ENCODE results near the gene GRAP.

Gene GRAP

DNA sequence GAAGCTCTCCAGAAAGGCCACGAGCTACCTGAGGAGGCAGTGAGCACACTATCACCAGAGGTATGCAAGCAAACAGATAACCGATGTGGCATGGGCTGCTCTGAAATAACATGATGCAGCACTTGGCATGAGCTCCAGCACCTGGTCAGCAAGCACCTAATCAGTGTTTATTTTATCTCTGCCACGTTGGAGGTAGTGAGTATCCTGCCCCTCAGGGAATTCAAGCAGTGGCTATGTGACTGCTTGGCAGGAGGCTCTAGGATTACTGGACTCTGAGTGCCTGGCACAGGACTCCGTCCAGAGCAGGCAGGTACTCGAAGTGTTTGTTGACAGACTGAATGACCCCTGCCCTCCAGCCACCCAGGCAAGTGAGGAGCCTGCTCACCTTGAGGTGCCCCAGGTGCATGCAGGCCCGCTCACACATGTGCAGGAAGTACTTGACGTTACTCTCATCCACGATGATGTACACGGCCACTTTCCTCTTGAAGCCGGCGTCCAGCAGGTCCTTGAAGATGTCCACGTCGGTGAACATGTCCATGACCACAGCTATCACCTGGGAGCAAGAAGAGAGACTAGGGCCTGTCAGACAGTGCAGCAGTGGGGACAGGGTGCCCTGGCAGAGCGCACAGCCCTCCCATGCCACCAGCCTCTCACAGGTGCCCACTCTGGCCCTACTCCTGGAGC lies 58.8 kb downstream of the GRAP start:
- Histone ChIP-seq H3K4me2 (no peak overlapping the region), H3K27ac (no peak overlapping the region), H3K9me3 (no peaks in the 10 kb centered on the region), H4K20me1 (peaks cover 33% of the 10 kb centered on the region; the same call in 1 of the 2 replicates), H3K36me3 (no peaks in the 10 kb centered on the region), H3K9ac (no peak overlapping the region), H3K4me3 (no peak overlapping the region), H3K4me1 (peaks cover 25% of the 10 kb centered on the region), H3K27me3 (peaks cover 31% of the 10 kb centered on the region)
- no peak for TF ChIP-seq Cebpa-rat (IDR thresholded peaks at IDR 0.05)

DNA sequence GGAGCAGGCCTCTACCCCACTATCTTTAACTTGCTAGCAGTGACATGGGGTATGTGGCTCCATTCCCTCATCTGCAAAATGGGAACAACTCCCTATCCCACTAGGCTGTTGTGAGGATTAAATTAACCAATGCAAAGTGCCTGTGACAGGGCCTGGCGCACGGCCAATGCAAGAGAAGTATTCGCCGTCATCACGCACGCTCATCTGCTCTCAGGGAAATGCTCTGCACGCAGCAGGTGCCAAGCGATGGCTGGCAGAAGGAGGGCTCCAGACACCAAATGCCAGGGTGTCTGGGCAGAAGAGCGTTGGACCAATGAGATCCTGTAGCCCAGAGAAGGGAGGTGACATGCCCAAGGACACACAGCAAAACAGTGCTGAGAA lies 59.5 kb downstream of the GRAP start:
- Histone ChIP-seq H3K4me1 (peaks cover 17% of the 10 kb centered on the region), H3K36me3 (no peaks in the 10 kb centered on the region), H3K27me3 (peaks cover 23% of the 10 kb centered on the region), H3K4me2 (peak overlapping the region; percentile 52), H3K4me3 (no peak overlapping the region), H3K27ac (no peak overlapping the region), H3K9me3 (no peaks in the 10 kb centered on the region), H4K20me1 (peaks cover 29% of the 10 kb centered on the region; the same call in 1 of the 2 replicates), H3K9ac (no peak overlapping the region)
- no peak for TF ChIP-seq Cebpa-rat (IDR thresholded peaks at IDR 0.05)

DNA sequence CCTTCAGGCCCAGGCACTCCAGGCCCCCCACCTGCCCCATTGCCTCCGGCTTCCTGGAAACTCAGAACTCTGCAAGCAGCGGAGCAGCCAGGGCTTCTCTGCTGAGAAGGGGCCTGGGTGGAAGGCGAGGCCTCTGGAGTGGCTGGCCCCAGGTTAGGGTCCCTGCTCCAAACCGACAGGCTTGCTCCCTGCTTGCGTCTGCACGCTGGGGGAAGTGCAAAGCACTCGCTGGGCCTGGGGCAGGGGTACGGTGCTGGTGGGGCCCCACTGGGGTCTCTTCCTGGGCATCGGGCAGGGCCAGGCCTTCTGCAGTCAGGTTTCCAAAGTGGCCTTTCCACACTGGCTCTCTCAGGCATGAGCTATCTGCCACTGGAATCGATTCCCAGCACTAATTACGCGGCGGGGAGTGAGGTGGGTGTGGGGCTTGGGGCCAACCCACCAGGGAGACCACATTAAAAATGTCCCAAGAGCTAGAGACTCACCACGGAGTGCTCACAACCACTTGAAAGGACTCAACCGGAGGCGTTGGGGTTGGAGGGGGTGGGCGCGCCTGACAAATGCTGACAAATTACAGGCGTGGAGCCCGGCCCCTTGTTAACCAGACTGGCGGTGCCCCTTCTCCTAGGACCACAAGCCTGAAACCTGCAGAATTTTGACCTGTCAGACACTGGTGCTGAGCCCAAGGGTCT lies 60.1 kb downstream of the GRAP start:
- H3K4me1 ChIP-seq, result peaks cover 13% of the 10 kb centered on the region
- H3K36me3 ChIP-seq, result no peaks in the 10 kb centered on the region
- H3K4me3 ChIP-seq, result no peak overlapping the region
- no peak for TF ChIP-seq Cebpa-rat (IDR thresholded peaks at IDR 0.05)
- H3K9ac ChIP-seq, result no peak overlapping the region
- H3K27me3 ChIP-seq, result peaks cover 19% of the 10 kb centered on the region
- no peaks in the 10 kb centered on the region for H3K9me3 ChIP-seq
- peaks cover 23% of the 10 kb centered on the region; the same call in 1 of the 2 replicates for H4K20me1 ChIP-seq
- no peak overlapping the region for H3K27ac ChIP-seq
- H3K4me2 ChIP-seq, result peak overlapping the region; percentile 52

DNA sequence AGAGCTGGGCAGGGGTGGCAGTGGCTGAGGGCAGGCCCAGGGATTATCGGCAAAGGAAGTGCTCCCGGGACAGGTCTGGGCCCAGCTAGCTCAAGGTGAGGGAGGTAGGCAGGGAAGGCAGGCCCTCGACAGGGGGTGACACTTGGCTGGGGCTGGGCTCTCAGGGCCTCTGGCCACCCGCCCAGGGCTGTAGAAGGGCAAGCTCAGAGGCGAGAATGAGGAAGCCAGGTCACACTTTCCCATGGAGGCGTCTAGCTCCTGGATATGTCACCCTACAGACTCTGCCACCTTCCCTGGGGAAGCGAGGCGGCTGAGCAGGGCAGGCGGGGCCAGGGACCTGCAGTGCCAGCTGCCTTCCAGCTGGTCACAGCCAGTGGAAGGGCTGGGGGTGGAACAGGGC lies 61.3 kb downstream of the GRAP start:
- peaks cover 17% of the 10 kb centered on the region; the same call in 1 of the 2 replicates for H4K20me1 ChIP-seq
- peaks cover 13% of the 10 kb centered on the region for H3K4me1 ChIP-seq
- H3K4me2 ChIP-seq, result no peak overlapping the region
- H3K4me3 ChIP-seq, result no peak overlapping the region
- H3K9ac ChIP-seq, result no peak overlapping the region
- peaks cover 19% of the 10 kb centered on the region for H3K27me3 ChIP-seq
- H3K9me3 ChIP-seq, result no peaks in the 10 kb centered on the region
- TF ChIP-seq Cebpa-rat (IDR thresholded peaks at IDR 0.05), result no peak
- no peak overlapping the region for H3K27ac ChIP-seq
- H3K36me3 ChIP-seq, result no peaks in the 10 kb centered on the region

DNA sequence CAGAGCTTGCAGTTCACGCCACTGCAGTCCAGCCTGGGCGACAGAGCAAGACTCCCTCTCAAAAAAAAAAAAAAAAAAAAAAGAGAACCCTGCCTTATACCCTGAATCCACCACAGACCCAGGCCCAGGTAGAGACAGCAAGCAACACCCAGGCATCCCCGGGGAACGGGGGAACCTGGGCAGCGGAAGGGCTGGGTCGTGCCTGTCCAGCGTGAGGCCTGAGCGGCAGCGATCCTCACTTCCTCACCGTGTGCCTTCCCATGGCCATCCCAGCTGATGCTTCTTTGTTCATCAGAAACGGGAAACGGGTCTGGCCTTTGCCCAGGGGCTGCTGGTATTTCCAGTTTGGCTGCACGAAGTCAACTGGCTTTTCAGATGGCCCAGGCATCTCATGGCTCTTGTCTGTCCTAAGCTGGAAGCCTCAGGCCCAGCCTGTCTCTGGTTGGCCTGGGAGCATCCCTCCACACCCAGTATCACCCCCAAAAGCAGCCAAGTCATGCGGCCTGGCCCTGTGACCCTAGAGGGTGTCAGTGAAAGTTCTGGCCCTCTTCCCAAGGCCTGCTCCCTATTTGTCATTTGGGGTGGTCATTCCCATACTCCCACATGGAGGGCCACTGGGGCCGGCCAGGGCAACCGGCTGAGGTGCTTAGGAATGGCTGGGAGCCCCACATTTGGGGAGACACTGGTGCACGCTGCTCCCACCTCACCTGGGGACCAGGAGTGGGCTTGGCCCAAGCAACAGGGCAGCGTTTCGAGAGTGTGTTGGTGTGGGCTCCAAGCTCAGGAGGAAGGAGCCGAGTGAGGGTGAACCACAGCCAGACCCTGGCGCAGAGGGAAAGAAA lies 62.3 kb downstream of the GRAP start:
- no peak for TF ChIP-seq Cebpa-rat (IDR thresholded peaks at IDR 0.05)
- Histone ChIP-seq H3K27ac (no peak overlapping the region), H3K36me3 (no peaks in the 10 kb centered on the region), H3K9me3 (no peaks in the 10 kb centered on the region), H3K4me2 (no peak overlapping the region), H3K4me1 (peaks cover 13% of the 10 kb centered on the region), H3K27me3 (peaks cover 19% of the 10 kb centered on the region), H4K20me1 (peaks cover 17% of the 10 kb centered on the region; the same call in 1 of the 2 replicates), H3K9ac (no peak overlapping the region), H3K4me3 (no peak overlapping the region)

DNA sequence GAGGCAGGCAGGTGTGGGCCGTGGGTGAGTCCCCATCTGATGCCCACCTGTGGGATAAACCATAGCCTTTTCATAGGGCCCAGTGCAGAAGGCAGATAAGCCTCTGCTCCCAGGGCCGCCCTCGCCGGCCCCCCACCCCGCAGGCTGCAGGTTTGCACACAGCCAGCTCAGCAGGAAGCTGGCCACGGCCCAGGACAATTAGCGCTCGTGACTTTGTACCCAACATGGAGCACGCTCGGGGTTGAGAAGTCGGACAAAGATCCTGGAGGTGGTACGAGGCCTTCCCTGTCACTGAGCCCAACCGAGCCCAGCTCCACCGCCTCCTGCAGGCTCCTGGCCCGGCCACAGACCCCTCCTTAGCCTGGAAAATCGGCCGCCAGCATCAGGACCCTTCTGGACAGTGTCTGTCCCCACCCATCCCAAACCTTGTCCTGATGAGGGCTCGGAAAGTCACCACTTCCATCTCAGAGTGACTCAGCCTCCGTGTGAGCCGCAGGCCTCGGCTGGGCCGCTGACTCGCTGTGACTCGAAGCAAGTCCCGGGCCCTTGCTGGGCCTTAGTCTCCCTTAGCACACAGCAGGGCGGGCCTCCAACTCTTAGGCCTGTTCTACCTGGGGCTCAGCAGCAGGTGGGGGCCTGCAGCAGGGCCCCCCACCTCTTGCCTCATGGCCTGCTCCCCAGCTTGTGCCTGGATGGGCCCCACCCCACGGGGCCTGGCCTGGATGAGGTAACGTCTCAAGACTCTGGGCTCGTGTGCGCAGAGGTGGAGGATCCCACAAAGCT lies 64.9 kb downstream of the GRAP start:
- H4K20me1 ChIP-seq, result peaks cover 6% of the 10 kb centered on the region; the same call in 1 of the 2 replicates
- no peak overlapping the region for H3K9ac ChIP-seq
- H3K27me3 ChIP-seq, result peaks cover 6% of the 10 kb centered on the region; the same call in 1 of the 2 replicates
- H3K36me3 ChIP-seq, result no peaks in the 10 kb centered on the region
- H3K4me3 ChIP-seq, result no peak overlapping the region
- no peak overlapping the region for H3K27ac ChIP-seq
- peaks cover 6% of the 10 kb centered on the region for H3K4me1 ChIP-seq
- TF ChIP-seq Cebpa-rat (IDR thresholded peaks at IDR 0.05), result no peak
- no peak overlapping the region for H3K4me2 ChIP-seq
- no peaks in the 10 kb centered on the region for H3K9me3 ChIP-seq

DNA sequence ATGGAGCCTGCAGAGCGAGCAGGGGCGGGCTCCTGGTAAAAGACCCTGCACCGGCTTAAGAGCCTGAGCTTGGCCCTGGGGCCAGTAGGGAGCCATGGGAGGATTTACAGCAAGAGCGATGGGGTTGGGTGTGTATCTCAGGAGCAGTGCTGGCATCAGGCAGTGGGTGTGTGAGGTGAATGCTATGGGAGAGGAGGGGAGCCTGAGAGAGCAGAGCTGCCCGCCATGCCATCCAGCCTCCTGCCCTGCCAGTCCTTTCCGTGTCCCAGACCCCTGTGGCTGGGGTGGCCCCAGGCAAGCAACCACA lies 65.5 kb downstream of the GRAP start:
- TF ChIP-seq Cebpa-rat (IDR thresholded peaks at IDR 0.05), result no peak
- Histone ChIP-seq H3K4me1 (peaks cover under 1% of the 10 kb centered on the region; the same call in 1 of the 2 replicates), H3K27ac (no peak overlapping the region), H3K9ac (no peak overlapping the region), H3K4me3 (no peak overlapping the region), H3K9me3 (no peaks in the 10 kb centered on the region), H3K36me3 (no peaks in the 10 kb centered on the region), H3K27me3 (peaks cover under 1% of the 10 kb centered on the region; the same call in 1 of the 2 replicates), H4K20me1 (peaks cover under 1% of the 10 kb centered on the region; the same call in 1 of the 2 replicates), H3K4me2 (no peak overlapping the region)

DNA sequence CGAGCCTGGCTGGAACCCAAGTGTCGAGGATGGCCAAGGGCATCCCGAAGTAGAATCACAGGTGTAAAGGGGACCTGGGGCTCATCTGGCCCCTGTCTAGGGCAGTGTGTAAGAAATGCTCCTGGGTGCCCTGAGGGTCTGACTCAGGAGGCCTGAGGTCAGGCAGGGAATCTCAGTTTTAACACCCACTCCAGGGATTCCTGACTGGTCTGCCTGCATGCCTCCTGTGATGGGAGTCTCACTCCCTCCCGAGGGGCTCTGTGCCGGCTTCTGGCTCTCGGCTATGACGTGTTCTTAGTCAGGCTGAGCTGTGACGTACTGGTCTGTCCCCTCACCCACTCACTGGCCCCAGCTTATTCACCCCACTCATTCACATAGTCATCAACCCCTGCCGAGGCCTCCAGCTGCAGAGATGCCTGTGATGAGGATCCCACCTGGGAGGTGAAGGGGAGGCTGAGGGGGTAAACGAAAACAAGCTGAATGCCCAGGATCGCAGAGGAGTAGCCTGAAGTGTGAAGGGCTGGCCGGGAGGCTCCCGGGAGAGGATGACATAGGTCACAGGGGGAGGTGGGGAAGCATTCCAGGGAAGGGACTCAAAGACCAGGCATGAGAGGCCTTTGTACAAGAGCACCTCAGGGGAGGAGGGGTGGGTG lies 65.9 kb downstream of the GRAP start:
- no peak overlapping the region for H3K4me2 ChIP-seq
- H3K9ac ChIP-seq, result no peak overlapping the region
- H3K36me3 ChIP-seq, result no peaks in the 10 kb centered on the region
- no peaks in the 10 kb centered on the region for H4K20me1 ChIP-seq
- no peak overlapping the region for H3K4me3 ChIP-seq
- no peaks in the 10 kb centered on the region for H3K9me3 ChIP-seq
- no peaks in the 10 kb centered on the region for H3K27me3 ChIP-seq
- no peak for TF ChIP-seq Cebpa-rat (IDR thresholded peaks at IDR 0.05)
- H3K27ac ChIP-seq, result no peak overlapping the region
- H3K4me1 ChIP-seq, result no peaks in the 10 kb centered on the region

DNA sequence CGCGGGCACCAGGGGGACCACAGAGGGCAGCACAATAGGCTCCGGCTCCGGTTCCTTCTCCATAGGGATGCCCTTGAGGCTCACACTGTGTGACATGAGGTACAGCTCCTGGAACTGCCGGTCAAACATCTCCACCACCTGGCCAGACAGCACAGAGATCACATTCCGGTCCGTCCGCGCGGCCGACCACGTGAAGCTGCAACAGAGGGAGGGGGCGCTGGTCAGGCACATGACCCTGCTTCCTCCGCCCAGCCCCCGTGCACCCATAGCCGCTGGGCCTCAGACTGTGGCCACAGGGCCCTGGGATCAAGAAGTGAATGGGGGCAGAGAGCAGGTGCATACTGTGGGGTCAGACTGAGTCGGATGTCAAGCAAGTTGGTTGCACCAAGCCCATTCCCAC lies 68.1 kb downstream of the GRAP start:
- H3K36me3 ChIP-seq, result no peaks in the 10 kb centered on the region
- no peak overlapping the region for H3K4me3 ChIP-seq
- no peaks in the 10 kb centered on the region for H3K27me3 ChIP-seq
- H4K20me1 ChIP-seq, result no peaks in the 10 kb centered on the region
- no peak overlapping the region for H3K9ac ChIP-seq
- no peak for TF ChIP-seq Cebpa-rat (IDR thresholded peaks at IDR 0.05)
- H3K4me1 ChIP-seq, result no peaks in the 10 kb centered on the region
- H3K9me3 ChIP-seq, result no peaks in the 10 kb centered on the region
- H3K27ac ChIP-seq, result no peak overlapping the region
- no peak overlapping the region for H3K4me2 ChIP-seq

Data from BLaER1 (cell line).